Mesenchymal stem cell (in vitro differentiated cells and primary cell): ENCODE data around the gene GNA12. TPM values are rescaled to one million over a fixed set of nuclear protein-coding genes. Genes with fewer than 3 reads are reported as not detected.

ENCODE experiments used
- DNase-seq: peaks from one replicate; pipeline ENCODE4 v3.0.0-alpha.2; 2013
- H2AFZ ChIP-seq: one replicate; pipeline ENCODE4 v1.6.1; 2013; ENCODE audit warnings: low read depth, mild to moderate bottlenecking, control low read depth, inconsistent platforms, low read length, moderate library complexity
- H2AK5ac ChIP-seq: 2 replicates; pipeline ENCODE4 v1.6.1; 2013; ENCODE audit warnings: low read length, moderate library complexity, mild to moderate bottlenecking, inconsistent platforms; ENCODE audit not compliant: severe bottlenecking
- H2BK120ac ChIP-seq: one replicate; pipeline ENCODE4 v1.6.1; 2013; ENCODE audit warnings: low read depth, mild to moderate bottlenecking, inconsistent platforms, low read length, moderate library complexity
- H2BK12ac ChIP-seq, 2 experiments: one replicate each; pipeline ENCODE4 v1.6.1; 2013; ENCODE audit warnings: inconsistent platforms in 2 of 2, low read length in 2 of 2, mild to moderate bottlenecking in 2 of 2, moderate library complexity in 2 of 2, control low read depth in 1 of 2
- H2BK15ac ChIP-seq: one replicate; pipeline ENCODE4 v1.6.1; 2013; ENCODE audit warnings: mild to moderate bottlenecking, low read depth, inconsistent platforms; ENCODE audit not compliant: poor library complexity, severe bottlenecking
- H2BK5ac ChIP-seq: 2 replicates; pipeline ENCODE4 v1.6.1; 2013; ENCODE audit warnings: low read depth, mild to moderate bottlenecking, low read length, control low read depth, inconsistent platforms; ENCODE audit not compliant: poor library complexity, severe bottlenecking
- H3K14ac ChIP-seq, 2 experiments: one replicate each; pipeline ENCODE4 v1.6.1; 2013; ENCODE audit warnings: inconsistent platforms in 2 of 2, low read length in 2 of 2, control low read depth in 1 of 2, mild to moderate bottlenecking in 1 of 2, moderate library complexity in 1 of 2
- H3K18ac ChIP-seq, 2 experiments: one replicate each; pipeline ENCODE4 v1.6.1; 2013; ENCODE audit warnings: inconsistent platforms in 2 of 2, low read length in 2 of 2, control low read depth in 1 of 2, low read depth in 1 of 2, mild to moderate bottlenecking in 1 of 2
- H3K23ac ChIP-seq, 2 experiments: one replicate each; pipeline ENCODE4 v1.6.1; 2013; ENCODE audit warnings: inconsistent platforms in 2 of 2, low read length in 2 of 2, mild to moderate bottlenecking in 2 of 2, moderate library complexity in 2 of 2, control low read depth in 1 of 2
- H3K27ac ChIP-seq: 2 replicates; pipeline ENCODE4 v1.5.1; 2013; ENCODE audit warnings: mild to moderate bottlenecking, moderate library complexity, low read length, control low read depth, inconsistent platforms; ENCODE audit not compliant: poor library complexity, severe bottlenecking
- H3K27me3 ChIP-seq, 2 experiments: 2 replicates each; pipeline versions ENCODE4 v1.6.1 to v1.7.0; 2013; ENCODE audit warnings: low read length in 2 of 2, mild to moderate bottlenecking in 2 of 2, moderate library complexity in 2 of 2, control low read depth in 1 of 2, inconsistent platforms in 1 of 2; ENCODE audit not compliant: control insufficient read depth in 1 of 2, insufficient read depth in 1 of 2
- H3K36me3 ChIP-seq, 2 experiments: 2 replicates each; pipeline versions ENCODE4 v1.6.1 to v1.7.0; 2013; ENCODE audit warnings: low read length in 2 of 2, control low read depth in 1 of 2, inconsistent platforms in 1 of 2, low read depth in 1 of 2, mild to moderate bottlenecking in 1 of 2; ENCODE audit not compliant: insufficient read depth in 2 of 2, control insufficient read depth in 1 of 2
- H3K4ac ChIP-seq, 2 experiments: one replicate each; pipeline ENCODE4 v1.6.1; 2013; ENCODE audit warnings: inconsistent platforms in 2 of 2, low read length in 2 of 2, mild to moderate bottlenecking in 2 of 2, moderate library complexity in 2 of 2, control low read depth in 1 of 2, low read depth in 1 of 2
- H3K4me1 ChIP-seq: 2 replicates; pipeline ENCODE4 v1.6.1; 2013; ENCODE audit warnings: low read depth, low read length, control low read depth; ENCODE audit not compliant: control insufficient read depth, insufficient read depth
- H3K4me2 ChIP-seq: 2 replicates; pipeline ENCODE4 v1.6.1; 2013; ENCODE audit warnings: low read length, mild to moderate bottlenecking, inconsistent platforms; ENCODE audit not compliant: poor library complexity, severe bottlenecking
- H3K4me3 ChIP-seq, 2 experiments: 2 replicates each; pipeline versions ENCODE4 v1.5.1 to v1.7.0; 2013; ENCODE audit warnings: low read length in 2 of 2, mild to moderate bottlenecking in 2 of 2, control low read depth in 1 of 2, low read depth in 1 of 2; ENCODE audit not compliant: insufficient read depth in 1 of 2
- H3K79me1 ChIP-seq: replicated peaks from 2 replicates; pipeline ENCODE4 v1.6.1; 2013; ENCODE audit warnings: mild to moderate bottlenecking, control low read depth, low read length, inconsistent platforms; ENCODE audit not compliant: poor library complexity, severe bottlenecking
- H3K9ac ChIP-seq: 2 replicates; pipeline ENCODE4 v1.7.0; 2013; ENCODE audit warnings: mild to moderate bottlenecking, low read length, moderate library complexity
- H3K9me3 ChIP-seq: 2 replicates; pipeline ENCODE4 v1.7.0; 2013; ENCODE audit warnings: mild to moderate bottlenecking, low read length; ENCODE audit not compliant: control insufficient read depth
- H4K8ac ChIP-seq: one replicate; pipeline ENCODE4 v1.6.1; 2013; ENCODE audit warnings: inconsistent platforms, mild to moderate bottlenecking, low read length, moderate library complexity
- H4K91ac ChIP-seq: one replicate; pipeline ENCODE4 v1.6.1; 2013; ENCODE audit warnings: mild to moderate bottlenecking, low read length, inconsistent platforms
- WGBS: methylation state at CpG from one replicate; pipeline ENCODE4 v1.1.7; 2013; ENCODE audit warnings: mixed read lengths; 5-methylcytosine and 5-hydroxymethylcytosine counted together
- polyA plus RNA-seq, 2 experiments: library from polyadenylated mRNA; stranded (reverse); fragments of 200-250 nt; gene quantifications; one replicate each; pipeline ENCODE4 v1.2.3, GENCODE V29; 2013

Gene GNA12, protein sequence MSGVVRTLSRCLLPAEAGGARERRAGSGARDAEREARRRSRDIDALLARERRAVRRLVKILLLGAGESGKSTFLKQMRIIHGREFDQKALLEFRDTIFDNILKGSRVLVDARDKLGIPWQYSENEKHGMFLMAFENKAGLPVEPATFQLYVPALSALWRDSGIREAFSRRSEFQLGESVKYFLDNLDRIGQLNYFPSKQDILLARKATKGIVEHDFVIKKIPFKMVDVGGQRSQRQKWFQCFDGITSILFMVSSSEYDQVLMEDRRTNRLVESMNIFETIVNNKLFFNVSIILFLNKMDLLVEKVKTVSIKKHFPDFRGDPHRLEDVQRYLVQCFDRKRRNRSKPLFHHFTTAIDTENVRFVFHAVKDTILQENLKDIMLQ
- 78.8 TPM for polyA plus RNA-seq (2013, experiment 1 of 2)
- polyA plus RNA-seq (2013, experiment 2 of 2): 79.8 TPM

DNA sequence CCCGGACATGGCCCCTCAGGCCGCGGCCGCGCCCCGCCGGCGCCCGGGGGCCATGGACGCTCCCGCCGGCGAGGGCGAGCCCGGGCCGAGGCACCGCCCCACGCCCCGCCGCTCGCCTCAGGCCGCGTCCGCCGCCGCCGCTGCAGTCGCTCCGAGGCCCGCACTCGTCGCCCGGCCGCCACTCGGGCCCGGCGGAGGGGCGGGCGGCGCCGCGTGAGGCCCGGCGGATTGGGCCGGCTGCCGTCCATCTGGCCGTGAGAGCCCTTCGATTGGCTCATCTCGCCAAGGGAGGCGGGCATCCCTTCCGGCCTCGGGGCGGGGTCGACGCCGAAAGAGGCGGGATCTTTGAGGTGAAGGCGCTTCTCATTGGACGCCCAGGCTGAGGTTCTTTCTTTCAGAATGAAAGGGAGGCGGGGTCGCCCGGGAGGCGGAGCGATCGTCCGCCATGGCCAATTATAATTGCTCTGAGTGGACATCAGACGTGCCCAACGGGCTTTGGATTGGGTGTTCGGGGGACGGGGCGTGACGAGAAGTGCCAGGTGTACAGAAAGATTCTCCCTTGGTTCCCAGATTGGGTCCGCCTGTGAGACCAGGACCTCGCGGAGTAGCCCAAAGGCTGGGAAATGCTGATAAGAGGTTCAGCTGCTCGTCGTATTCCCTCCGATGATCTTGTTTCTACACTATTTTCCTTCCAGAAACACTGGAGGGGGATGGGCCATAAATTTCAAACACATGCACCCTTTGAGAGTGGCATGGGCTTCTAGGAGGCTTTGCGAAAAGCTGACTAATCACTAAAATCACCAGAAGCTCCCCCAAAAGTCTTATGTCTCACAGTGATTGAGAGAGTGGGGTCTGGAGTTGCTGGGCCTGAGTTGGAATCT, at the start of gene GNA12:
GNA12 (minus strand) TSS at position 156 of the 881 bp plus-strand sequence; CDS start at position 9, 147 bp downstream.
- Histone ChIP-seq H2AK5ac (peak within 1 kb of the TSS; percentile 63), H2BK120ac (peak within 1 kb of the TSS; percentile 90), H3K4me3 (peak within 1 kb of the TSS; percentile 79 to 88), H3K4me1 (peaks cover 13% of the 10 kb centered on the region), H2BK5ac (no peak within 1 kb of the TSS), H4K8ac (peak within 1 kb of the TSS; percentile 48), H2BK15ac (peak within 1 kb of the TSS; percentile 93), H3K9ac (peak within 1 kb of the TSS; percentile 85), H3K14ac (peak within 1 kb of the TSS in 1 of 2 experiments; percentile 96), H3K79me1 (no peaks in the 10 kb centered on the region), H3K4me2 (peak within 1 kb of the TSS; percentile 90), H3K36me3 (peaks cover 3 to 18% of the 10 kb centered on the region in 2 experiments), H3K27me3 (no peaks in the 10 kb centered on the region), H2AFZ (no peak within 1 kb of the TSS), H3K27ac (no peak within 1 kb of the TSS), H3K4ac (peak within 1 kb of the TSS; percentile 60 to 93), H3K23ac (peak within 1 kb of the TSS in 1 of 2 experiments; percentile 86), H3K9me3 (no peaks in the 10 kb centered on the region), H2BK12ac (peak within 1 kb of the TSS; percentile 89 to 90), H3K18ac (peak within 1 kb of the TSS; percentile 93 to 96), H4K91ac (peak within 1 kb of the TSS; percentile 73)
- 2% methylated on average over 73 of the region's 79 CpGs for WGBS
- peak; percentile 98 for DNase-seq

DNA sequence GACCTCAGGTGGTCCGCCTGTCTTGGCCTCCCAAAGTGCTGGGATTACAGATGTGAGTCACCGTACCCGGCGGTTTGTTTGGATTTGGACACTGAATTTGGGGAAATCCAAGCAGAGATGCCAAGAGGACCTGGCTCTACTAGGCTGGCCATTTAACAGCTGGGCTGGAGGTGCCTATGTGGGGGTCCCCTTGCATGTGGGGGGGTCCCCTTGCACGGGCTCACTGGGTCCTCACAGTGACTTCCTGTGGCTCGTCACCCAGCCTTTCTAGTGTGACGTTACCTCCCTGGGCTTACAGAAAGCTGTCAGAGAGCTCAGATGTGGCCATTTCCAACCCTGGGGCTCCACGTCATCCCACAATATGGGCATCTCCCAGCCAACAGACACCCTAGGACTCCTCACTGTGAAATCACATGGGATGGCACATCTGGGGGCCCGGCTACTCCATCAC, 49.3 kb upstream of the GNA12 start:
- no peak overlapping the region for H3K4me3 ChIP-seq
- WGBS: 82% methylated on average over 9 of the region's 9 CpGs
- no peaks in the 10 kb centered on the region for H3K36me3 ChIP-seq
- no peak overlapping the region for H3K18ac ChIP-seq
- no peak overlapping the region for H3K14ac ChIP-seq
- H2AFZ ChIP-seq: no peak overlapping the region
- no peaks in the 10 kb centered on the region for H3K9me3 ChIP-seq
- no peak overlapping the region for H4K91ac ChIP-seq
- no peak overlapping the region for H2AK5ac ChIP-seq
- no peak overlapping the region for H3K27ac ChIP-seq
- no peak overlapping the region for H2BK12ac ChIP-seq
- no peaks in the 10 kb centered on the region for H3K79me1 ChIP-seq
- no peak overlapping the region for H2BK120ac ChIP-seq
- peaks cover 0 to 30% of the 10 kb centered on the region in 2 experiments for H3K27me3 ChIP-seq
- H2BK5ac ChIP-seq: no peak overlapping the region
- H3K4me1 ChIP-seq: no peaks in the 10 kb centered on the region
- H3K4me2 ChIP-seq: no peak overlapping the region
- no peak overlapping the region for H4K8ac ChIP-seq
- no peak overlapping the region for H2BK15ac ChIP-seq
- no peak overlapping the region for H3K9ac ChIP-seq
- H3K23ac ChIP-seq: no peak overlapping the region
- no peak overlapping the region for H3K4ac ChIP-seq
- DNase-seq: no peak

GRCh38 chr7:2892549-2892948, 48.4 kb upstream of the GNA12 start:
- Histone ChIP-seq H2BK5ac (no peak overlapping the region), H2AK5ac (no peak overlapping the region), H3K27me3 (peaks cover 0 to 35% of the 10 kb centered on the region in 2 experiments), H2BK120ac (no peak overlapping the region), H3K36me3 (no peaks in the 10 kb centered on the region), H2BK12ac (no peak overlapping the region), H3K4me1 (no peaks in the 10 kb centered on the region), H3K23ac (no peak overlapping the region), H3K4ac (no peak overlapping the region), H3K79me1 (no peaks in the 10 kb centered on the region), H4K8ac (no peak overlapping the region), H3K9ac (no peak overlapping the region), H3K14ac (no peak overlapping the region), H3K18ac (no peak overlapping the region), H2AFZ (no peak overlapping the region), H3K4me3 (no peak overlapping the region), H4K91ac (no peak overlapping the region), H3K27ac (no peak overlapping the region), H2BK15ac (no peak overlapping the region), H3K9me3 (no peaks in the 10 kb centered on the region), H3K4me2 (no peak overlapping the region)
- DNase-seq: no peak
- WGBS: 85% methylated on average over 8 of the region's 8 CpGs

DNA sequence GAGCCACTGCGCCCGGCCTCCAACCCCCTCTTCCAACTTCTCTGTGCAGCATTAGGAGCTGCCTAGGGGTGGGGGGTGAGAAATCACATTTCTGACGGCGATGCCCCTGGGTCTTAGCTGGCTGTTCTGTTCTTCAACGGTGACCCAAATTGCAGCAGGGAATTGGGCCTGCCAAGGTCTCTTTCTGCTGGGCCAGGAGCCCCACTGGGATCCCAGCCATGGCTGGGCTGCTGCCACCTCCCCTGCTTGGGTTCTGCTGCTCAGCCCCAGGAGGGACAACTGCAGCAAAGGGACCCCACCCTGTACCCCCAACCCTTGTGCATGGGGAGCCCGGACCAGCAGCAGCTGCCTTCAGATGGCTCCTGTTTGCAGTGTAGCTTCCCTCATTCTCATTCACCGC, 43.7 kb upstream of the GNA12 start:
- H3K18ac ChIP-seq: no peak overlapping the region
- H2AK5ac ChIP-seq: no peak overlapping the region
- no peak overlapping the region for H2BK120ac ChIP-seq
- H3K9me3 ChIP-seq: no peaks in the 10 kb centered on the region
- no peak overlapping the region for H3K4me3 ChIP-seq
- no peaks in the 10 kb centered on the region for H3K36me3 ChIP-seq
- no peak overlapping the region for H4K8ac ChIP-seq
- no peak overlapping the region for H3K4ac ChIP-seq
- no peak overlapping the region for H3K23ac ChIP-seq
- no peaks in the 10 kb centered on the region for H3K79me1 ChIP-seq
- no peak overlapping the region for H3K27ac ChIP-seq
- no peak overlapping the region for H2BK5ac ChIP-seq
- no peak overlapping the region for H3K4me2 ChIP-seq
- DNase-seq: no peak
- no peak overlapping the region for H2BK15ac ChIP-seq
- H2AFZ ChIP-seq: no peak overlapping the region
- H2BK12ac ChIP-seq: no peak overlapping the region
- H3K4me1 ChIP-seq: peaks cover 4% of the 10 kb centered on the region
- H3K14ac ChIP-seq: no peak overlapping the region
- peaks cover 0 to 22% of the 10 kb centered on the region in 2 experiments for H3K27me3 ChIP-seq
- H3K9ac ChIP-seq: no peak overlapping the region
- 89% methylated on average over 7 of the region's 7 CpGs for WGBS
- no peak overlapping the region for H4K91ac ChIP-seq
